SH-SY5Y (cell line): ENCODE results near the gene LY6G5C.

Source experiments
- GATA2 ChIP-seq: IDR thresholded peaks from 2 replicates; pipeline ENCODE4 v1.6.1; 2011; ENCODE audit warnings: mild to moderate bottlenecking, low read depth, low read length
- GATA3 ChIP-seq: IDR thresholded peaks from 2 replicates; pipeline ENCODE4 v1.6.1; 2011; ENCODE audit warnings: low read depth, mild to moderate bottlenecking, low read length, moderate library complexity

- TF ChIP-seq GATA2 (no peak), GATA3 (no peak)
Measured at GRCh38 chr6:31690231-31691077, 9.6 kb upstream of the LY6G5C start.
